IPS-11a (cell line): ENCODE data around the gene BMP6.

ENCODE experiments used
- H3K4me3 ChIP-seq: one replicate; pipeline ENCODE4 v1.5.1; 2013; ENCODE audit warnings: low read depth, low read length, control low read depth

Gene BMP6

GRCh38 chr6:7747016-7747415, 21.1 kb downstream of the BMP6 start:
- H3K4me3 ChIP-seq: no peak overlapping the region

DNA sequence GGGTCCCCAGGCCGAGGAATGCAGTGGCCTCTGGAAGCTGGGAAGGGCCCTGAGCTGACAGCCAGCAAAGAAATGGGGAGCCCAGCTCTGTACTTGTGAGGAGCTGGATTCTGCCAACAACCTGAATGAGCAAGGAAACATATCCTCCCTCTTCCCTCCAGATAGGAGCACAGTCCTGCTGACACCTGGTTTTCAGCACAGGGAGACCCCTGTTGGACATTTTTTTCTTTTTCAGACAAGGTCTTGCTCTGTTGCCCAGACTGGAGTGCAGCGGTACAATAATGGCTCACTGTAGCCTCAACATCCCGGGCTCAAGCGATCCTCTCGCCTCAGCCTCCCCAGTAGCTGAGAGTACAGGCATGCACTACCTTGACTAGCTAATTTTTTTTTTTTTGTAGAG, 21.5 kb downstream of the BMP6 start:
- H3K4me3 ChIP-seq: no peak overlapping the region

- no peak overlapping the region for H3K4me3 ChIP-seq
Observed at GRCh38 chr6:7747901-7748504, 22.1 kb downstream of the BMP6 start.

- no peak overlapping the region for H3K4me3 ChIP-seq
Observed at GRCh38 chr6:7749478-7749877, 23.6 kb downstream of the BMP6 start.

GRCh38 chr6:7750197-7750596, 24.3 kb downstream of the BMP6 start:
- no peak overlapping the region for H3K4me3 ChIP-seq

DNA sequence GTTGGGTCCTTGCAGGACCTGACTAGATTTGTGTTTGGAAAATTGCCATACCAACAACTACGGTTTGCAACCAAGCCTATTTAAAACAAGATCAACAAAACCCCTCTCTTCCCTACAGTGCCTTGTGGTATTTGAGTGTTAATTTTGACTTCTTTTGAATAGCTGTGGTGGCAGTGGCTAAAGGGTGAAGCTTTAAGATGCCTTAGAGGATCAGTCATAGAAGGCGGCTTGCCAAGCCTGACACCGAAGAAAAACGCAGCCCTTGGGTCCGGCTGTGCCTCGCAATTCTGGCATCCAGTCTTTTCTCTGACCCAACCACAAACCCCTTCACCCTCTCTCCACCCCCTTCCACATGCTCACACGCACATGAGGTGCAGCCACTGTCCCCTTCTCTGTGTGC, 32.6 kb downstream of the BMP6 start:
- no peak overlapping the region for H3K4me3 ChIP-seq

GRCh38 chr6:7759320-7759719, 33.4 kb downstream of the BMP6 start:
- H3K4me3 ChIP-seq: no peak overlapping the region

GRCh38 chr6:7761051-7761450, 35.2 kb downstream of the BMP6 start:
- H3K4me3 ChIP-seq: no peak overlapping the region

GRCh38 chr6:7762760-7763159, 36.9 kb downstream of the BMP6 start:
- H3K4me3 ChIP-seq: no peak overlapping the region

DNA sequence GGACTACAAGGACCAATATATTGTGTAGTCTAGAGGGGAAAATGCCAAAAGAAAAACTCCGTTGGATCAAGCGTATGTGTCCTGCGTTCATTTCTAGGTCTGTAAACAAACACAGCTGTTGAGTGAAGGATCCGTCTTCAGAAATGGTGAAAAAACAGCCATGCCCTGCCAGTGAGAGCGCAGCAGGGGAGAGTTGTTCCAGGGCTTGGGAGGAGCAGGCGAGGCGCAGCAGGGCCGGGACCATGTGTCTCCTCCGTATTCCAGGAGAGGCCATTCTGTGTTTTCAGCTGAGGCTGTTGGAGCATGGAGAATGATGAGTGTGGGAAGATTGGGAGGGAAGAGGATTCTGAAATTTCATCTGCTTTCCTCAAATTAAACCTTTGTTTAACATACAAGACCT, 38.0 kb downstream of the BMP6 start:
- no peak overlapping the region for H3K4me3 ChIP-seq

- H3K4me3 ChIP-seq: no peak overlapping the region
Observed at GRCh38 chr6:7765575-7766325, 39.9 kb downstream of the BMP6 start.

- no peak overlapping the region for H3K4me3 ChIP-seq
Observed at GRCh38 chr6:7769702-7770101, 43.8 kb downstream of the BMP6 start.

DNA sequence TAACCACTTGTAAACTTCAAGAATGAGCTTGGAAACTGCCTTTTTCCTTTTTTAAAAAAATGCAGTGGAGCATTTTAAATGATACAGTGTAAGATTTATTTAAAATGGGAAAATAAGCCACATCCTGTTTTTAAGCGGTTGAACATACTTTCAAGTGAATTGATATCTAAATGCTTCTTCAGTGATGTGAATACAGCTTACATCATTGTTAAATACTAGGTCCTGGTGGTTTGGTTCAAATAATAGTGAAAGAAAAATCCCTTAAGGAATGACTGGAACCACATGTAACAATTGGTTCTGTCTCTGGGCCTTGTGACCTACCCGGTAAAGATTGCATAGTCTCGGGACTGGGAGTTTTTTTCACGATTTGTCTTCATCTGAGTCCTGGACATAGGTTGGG, 44.2 kb downstream of the BMP6 start:
- H3K4me3 ChIP-seq: no peak overlapping the region

DNA sequence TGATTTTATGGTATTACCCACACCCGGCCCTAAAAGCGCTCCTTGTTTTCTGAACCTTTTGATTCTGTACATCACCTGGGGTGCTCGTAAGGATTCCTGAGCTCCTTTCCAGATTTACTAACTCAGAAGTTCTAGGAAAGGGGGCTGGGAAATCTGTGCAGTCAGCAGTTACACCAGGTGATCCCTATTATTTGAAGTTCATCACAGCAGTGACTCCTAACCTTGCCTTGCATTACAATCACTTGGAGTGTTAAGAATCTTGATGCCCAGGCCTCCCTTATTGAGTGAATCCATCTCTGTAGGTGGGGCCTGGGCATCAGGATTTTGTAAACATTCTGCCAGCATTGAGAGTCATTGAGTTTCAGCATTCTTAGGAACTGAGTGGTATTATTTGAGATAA, 44.7 kb downstream of the BMP6 start:
- no peak overlapping the region for H3K4me3 ChIP-seq

GRCh38 chr6:7773322-7773721, 47.4 kb downstream of the BMP6 start:
- H3K4me3 ChIP-seq: no peak overlapping the region

DNA sequence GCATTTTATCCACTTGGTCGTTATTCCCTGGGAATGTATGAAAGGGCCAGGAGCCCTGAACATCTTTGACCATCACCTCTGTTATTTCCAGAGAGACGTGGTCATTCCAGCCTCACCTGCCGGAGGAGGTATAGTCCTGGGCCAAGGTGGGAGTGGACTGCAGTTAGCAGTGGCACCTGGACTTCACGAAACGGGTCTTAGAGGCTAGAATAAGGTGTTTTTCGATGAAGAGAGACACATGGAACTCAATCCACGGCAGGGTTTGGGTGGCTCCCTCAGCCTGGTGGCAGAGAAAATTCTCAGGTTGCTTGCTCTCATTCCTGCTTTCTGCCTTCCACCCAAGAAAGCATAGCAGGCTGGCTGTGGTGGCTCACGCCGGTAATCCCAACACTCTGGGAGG, 48.0 kb downstream of the BMP6 start:
- H3K4me3 ChIP-seq: no peak overlapping the region

GRCh38 chr6:7776509-7776908, 50.6 kb downstream of the BMP6 start:
- H3K4me3 ChIP-seq: no peak overlapping the region

DNA sequence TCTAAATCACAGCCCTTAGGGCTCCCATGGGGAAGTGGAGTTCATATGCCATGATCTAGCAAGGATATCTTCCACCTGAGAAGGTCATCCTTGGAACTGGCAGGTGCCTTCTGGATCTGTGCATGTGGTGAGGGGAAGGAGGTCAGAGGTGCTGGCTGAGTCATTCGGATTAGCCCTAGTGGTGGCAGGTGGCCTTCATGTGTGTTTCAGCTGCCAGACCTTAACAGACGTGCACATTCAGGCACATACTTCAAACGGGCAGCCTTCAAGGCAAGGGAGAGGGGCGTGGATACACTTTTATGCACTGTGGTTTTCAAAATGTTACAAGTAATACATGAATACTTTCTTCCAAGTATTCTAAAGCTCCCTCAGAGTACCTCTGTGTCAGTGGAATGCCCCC, 51.2 kb downstream of the BMP6 start:
- no peak overlapping the region for H3K4me3 ChIP-seq

DNA sequence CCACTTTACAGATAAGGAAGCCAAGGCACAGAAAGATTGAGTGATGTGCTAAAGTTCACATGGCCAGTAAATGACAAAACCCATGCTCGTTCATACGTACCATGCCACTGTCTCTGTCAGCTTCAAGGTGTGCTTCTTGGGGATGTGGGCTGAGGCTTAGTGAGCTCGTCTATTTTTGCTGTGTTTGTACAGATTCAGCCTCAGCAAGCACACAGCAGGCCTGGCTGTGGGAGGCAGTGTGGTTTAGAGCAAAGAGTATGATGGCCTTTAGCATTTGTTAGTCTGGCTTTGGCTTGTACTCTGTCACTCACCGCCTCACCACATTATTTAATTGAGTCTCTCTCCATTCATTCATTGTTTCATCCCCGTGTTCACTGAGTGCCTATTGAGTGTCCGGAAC, 55.3 kb downstream of the BMP6 start:
- no peak overlapping the region for H3K4me3 ChIP-seq

DNA sequence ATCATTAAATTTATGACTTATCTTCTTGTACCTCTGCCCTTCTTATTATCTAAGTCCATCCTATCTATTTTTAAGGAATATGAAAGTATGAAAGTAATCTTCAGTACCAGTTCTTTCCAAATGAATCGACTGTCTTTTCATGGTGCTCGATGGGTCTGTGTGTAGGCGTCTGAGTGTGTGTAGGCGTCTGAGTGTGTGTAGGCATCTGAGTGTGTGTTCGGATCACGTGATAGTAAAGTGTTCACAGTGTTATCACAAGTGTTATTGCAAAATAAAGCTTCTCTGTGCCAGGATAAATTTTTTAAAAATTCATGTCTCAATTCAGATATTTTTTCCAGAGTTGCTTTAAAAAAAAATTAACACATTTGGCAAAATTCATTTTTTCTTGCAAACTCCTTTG, 58.3 kb downstream of the BMP6 start:
- no peak overlapping the region for H3K4me3 ChIP-seq

DNA sequence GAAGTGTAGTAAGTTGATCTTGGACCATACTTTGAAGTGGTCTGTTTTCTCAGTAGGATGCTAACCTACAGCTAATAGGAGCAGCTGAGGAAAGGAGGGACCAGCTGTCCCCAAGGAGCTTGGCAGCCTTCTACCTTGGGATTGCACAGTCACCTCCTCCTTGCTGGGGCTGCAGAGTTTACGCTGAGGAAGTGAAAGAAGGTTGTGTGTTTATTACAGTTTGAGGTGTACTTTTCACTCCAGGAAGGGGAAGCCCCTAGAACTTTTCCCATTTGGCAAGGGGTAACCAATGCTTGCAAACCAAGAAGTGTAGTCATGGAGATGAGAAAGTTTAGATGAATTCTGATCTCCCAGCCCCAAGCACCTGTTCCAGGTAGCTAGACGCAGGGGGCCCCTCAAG, 58.8 kb downstream of the BMP6 start:
- H3K4me3 ChIP-seq: no peak overlapping the region

DNA sequence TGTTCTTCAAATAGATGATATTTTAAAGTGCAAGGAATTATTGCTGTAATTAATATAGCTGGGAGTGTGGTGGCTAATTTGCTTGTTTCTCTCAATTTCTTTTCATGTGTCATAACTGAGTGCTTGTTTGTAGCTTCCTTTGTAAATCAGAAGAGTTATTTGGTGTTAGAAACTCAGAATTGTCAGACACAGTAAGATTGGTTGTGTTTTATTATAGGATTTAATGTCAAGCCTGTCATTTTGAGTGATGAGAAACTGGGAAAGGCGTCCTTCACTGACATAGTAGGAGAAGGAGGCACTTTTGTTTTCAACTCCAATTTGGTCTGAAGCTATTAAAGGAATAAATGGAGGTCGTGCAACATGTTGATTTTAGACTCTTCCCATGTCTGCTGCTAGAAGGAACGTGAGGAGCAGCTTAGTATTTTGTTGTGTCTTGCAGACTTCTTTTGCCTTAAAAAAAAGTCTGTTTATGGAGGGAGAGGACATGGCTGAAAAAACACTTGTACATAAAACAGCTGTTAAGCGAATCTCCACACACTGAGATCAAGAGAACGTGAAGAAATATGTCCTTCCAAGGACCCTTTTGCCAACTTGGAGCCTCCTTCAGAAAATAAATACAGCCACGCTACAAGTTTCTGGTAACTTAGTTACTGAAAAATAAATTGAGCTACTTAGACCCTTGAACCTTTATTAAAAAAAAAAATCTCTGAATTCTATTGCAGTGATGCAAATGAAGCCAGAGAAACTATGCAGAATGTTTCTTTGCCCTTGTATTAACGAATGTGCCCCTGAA, 59.5 kb downstream of the BMP6 start:
- H3K4me3 ChIP-seq: no peak overlapping the region
